ENCODE results near the gene SP5.
"Not testable (repeated sequence)": the region's sequence is repeated elsewhere in the genome, so short reads cannot be mapped to it uniquely, and the experiment has no call there.

Gene SP5

GRCh38 chr2:170715062-170715931 is at the start of gene SP5:
SP5 (plus strand) TSS chr2:170715337; CDS start chr2:170715513, 176 bp downstream.
- DNase-seq: no peak

GRCh38 chr2:170665743-170666142 is 49.4 kb upstream of the SP5 start:
- no peak for DNase-seq

- no peak for DNase-seq
Measured at GRCh38 chr2:170669909-170670308, 45.2 kb upstream of the SP5 start.

GRCh38 chr2:170670651-170671050 is 44.5 kb upstream of the SP5 start:
- no peak for DNase-seq

- no peak for DNase-seq
Measured at GRCh38 chr2:170671079-170671478, 44.1 kb upstream of the SP5 start.

- not testable (repeated sequence) for DNase-seq
Measured at GRCh38 chr2:170674282-170674681, 40.9 kb upstream of the SP5 start.

GRCh38 chr2:170675701-170676100 is 39.4 kb upstream of the SP5 start:
- DNase-seq: no peak

- DNase-seq: no peak
Measured at GRCh38 chr2:170679607-170680079, 35.5 kb upstream of the SP5 start.

- DNase-seq: no peak
Measured at GRCh38 chr2:170680172-170680941, 34.8 kb upstream of the SP5 start.

- DNase-seq: no peak
Measured at GRCh38 chr2:170681311-170681710, 33.8 kb upstream of the SP5 start.

- no peak for DNase-seq
Measured at GRCh38 chr2:170685591-170685990, 29.5 kb upstream of the SP5 start.

- no peak for DNase-seq
Measured at GRCh38 chr2:170689481-170689880, 25.7 kb upstream of the SP5 start.

GRCh38 chr2:170690640-170691039 is 24.5 kb upstream of the SP5 start:
- no peak for DNase-seq

- no peak for DNase-seq
Measured at GRCh38 chr2:170694316-170694715, 20.8 kb upstream of the SP5 start.

GRCh38 chr2:170695521-170696410 is 19.4 kb upstream of the SP5 start:
- DNase-seq: no peak

- no peak for DNase-seq
Measured at GRCh38 chr2:170696948-170697347, 18.2 kb upstream of the SP5 start.

- no peak for DNase-seq
Measured at GRCh38 chr2:170701011-170701410, 14.1 kb upstream of the SP5 start.

GRCh38 chr2:170703776-170704476 is 11.2 kb upstream of the SP5 start:
- DNase-seq: no peak

GRCh38 chr2:170707821-170708795 is 7.0 kb upstream of the SP5 start:
- no peak for DNase-seq

- DNase-seq: no peak
Measured at GRCh38 chr2:170710609-170710979, 4.5 kb upstream of the SP5 start.

- DNase-seq: no peak
Measured at GRCh38 chr2:170711196-170711773, 3.9 kb upstream of the SP5 start.
